A673 (cell line): Measurements from ENCODE around the gene FAM8A1.

Source experiments
- EZH2 ChIP-seq: fragments of 200-600 bp; sonication (generic); IDR thresholded peaks from 2 replicates; pipeline ENCODE4 v1.6.1; 2017; ENCODE audit warnings: borderline replicate concordance, low read depth, mild to moderate bottlenecking, mixed read lengths, antibody characterized with exemption, low read length; ENCODE audit not compliant: poor library complexity, severe bottlenecking
- TF ChIP-seq, protein P1 (sequence below): fragments of 300-800, 200-600 bp; sonication (generic); conservative IDR thresholded peaks from 2 replicates; pipeline ENCODE4 v1.5.1; 2017; ENCODE audit warnings: low read depth, mild to moderate bottlenecking, antibody characterized with exemption, low read length, moderate library complexity, mixed read lengths

DNA sequence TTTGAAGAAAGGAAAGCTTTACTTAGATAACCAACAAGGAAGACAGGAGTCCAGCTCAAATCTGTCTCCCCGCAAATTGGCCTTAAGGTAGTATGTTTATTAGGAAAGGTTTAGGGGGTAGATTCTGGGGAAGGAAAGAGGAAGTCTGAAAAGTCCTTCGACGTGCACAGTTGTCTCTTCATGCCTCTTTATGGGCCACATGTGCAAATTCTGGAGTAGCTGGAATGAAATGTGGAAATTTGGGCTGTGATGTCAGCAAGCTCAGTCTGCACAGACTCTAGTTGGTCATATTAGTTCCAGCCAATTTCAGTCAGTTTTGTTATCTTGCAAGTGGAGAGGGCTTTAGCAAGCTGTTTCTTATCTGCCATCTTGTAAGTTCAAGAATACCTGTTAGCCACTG lies 56.5 kb downstream of the FAM8A1 start:
- TF ChIP-seq, protein P1, sequence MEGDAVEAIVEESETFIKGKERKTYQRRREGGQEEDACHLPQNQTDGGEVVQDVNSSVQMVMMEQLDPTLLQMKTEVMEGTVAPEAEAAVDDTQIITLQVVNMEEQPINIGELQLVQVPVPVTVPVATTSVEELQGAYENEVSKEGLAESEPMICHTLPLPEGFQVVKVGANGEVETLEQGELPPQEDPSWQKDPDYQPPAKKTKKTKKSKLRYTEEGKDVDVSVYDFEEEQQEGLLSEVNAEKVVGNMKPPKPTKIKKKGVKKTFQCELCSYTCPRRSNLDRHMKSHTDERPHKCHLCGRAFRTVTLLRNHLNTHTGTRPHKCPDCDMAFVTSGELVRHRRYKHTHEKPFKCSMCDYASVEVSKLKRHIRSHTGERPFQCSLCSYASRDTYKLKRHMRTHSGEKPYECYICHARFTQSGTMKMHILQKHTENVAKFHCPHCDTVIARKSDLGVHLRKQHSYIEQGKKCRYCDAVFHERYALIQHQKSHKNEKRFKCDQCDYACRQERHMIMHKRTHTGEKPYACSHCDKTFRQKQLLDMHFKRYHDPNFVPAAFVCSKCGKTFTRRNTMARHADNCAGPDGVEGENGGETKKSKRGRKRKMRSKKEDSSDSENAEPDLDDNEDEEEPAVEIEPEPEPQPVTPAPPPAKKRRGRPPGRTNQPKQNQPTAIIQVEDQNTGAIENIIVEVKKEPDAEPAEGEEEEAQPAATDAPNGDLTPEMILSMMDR, result no peak
- TF ChIP-seq EZH2, result no peak
